ENCODE results near the gene CDK5. TPM values are rescaled to one million over a fixed set of nuclear protein-coding genes. Genes with fewer than 3 reads are reported as not detected.

Gene CDK5
- total and polyA plus RNA-seq, 2 of the 13 experiments (the other 11 are each of a cell fraction or from before 2014, with no cell fraction given) = 16.4 to 21.3 TPM

DNA sequence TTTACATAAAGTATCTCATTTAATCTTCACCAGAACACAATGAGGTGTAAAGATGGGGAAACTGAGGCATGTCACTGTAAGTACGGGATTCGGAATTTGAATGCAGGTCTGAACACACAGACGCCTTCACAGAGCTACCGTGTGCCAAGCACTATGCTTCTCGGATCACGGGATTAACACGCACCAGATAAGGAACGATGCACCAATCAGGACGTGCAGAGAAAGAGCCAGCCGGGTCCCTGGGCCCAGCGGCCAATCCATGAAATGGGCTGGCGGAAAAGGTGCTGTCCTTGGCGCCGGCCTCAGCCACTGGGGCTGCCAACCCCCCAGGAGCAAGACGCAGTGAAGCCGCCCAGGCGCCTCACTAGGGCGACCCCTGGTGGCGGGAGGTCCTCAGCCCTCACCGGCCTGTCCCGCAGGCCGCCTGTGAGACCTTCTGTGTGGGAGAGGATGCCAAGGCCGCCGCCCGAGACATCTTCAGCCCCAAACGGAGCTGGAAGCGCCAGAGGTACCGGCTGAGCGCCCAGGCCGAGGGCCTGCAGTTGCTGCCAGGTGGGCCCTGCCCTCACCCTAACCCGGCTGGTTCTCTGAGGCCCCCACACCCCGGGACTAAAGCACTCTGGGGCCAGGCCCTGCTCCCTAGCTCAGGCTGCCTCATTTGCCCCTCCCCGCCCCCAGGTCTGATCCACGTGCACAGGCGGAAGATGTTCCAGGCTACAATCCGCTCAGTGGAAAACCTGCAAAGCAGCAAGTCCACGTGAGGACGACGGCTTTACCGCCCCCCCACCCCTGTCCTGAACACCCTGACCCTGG, 49.0 kb downstream of the CDK5 start (continued):
- TF ChIP-seq, protein P1, sequence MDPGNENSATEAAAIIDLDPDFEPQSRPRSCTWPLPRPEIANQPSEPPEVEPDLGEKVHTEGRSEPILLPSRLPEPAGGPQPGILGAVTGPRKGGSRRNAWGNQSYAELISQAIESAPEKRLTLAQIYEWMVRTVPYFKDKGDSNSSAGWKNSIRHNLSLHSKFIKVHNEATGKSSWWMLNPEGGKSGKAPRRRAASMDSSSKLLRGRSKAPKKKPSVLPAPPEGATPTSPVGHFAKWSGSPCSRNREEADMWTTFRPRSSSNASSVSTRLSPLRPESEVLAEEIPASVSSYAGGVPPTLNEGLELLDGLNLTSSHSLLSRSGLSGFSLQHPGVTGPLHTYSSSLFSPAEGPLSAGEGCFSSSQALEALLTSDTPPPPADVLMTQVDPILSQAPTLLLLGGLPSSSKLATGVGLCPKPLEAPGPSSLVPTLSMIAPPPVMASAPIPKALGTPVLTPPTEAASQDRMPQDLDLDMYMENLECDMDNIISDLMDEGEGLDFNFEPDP (CRISPR knock-in tag; conservative IDR thresholded peaks at IDR 0.05) = no peak
- TF ChIP-seq RBM39 (IDR thresholded peaks at IDR 0.05; ENCODE audit: low read depth, low read length, poor library complexity, severe bottlenecking) (no peak), REST (IDR thresholded peaks at IDR 0.05; ENCODE audit: borderline replicate concordance in 1 of 2, low read depth in 1 of 2, low read length in 2 of 2) (no peak), GFI1 (CRISPR knock-in tag; IDR thresholded peaks at IDR 0.05; ENCODE audit: borderline replicate concordance) (peak; percentile 55; the same call in 1 of the 2 replicates), CSRNP2 (CRISPR knock-in tag; conservative IDR thresholded peaks at IDR 0.05; ENCODE audit: low read depth) (no peak), ZNF790 (CRISPR knock-in tag; IDR thresholded peaks at IDR 0.05; ENCODE audit: borderline replicate concordance) (no peak), PHF20 (CRISPR knock-in tag; IDR thresholded peaks at IDR 0.05) (peak; percentile 61; the same call in 1 of the 2 replicates), FOXO1 (CRISPR knock-in tag; IDR thresholded peaks at IDR 0.05) (peak; percentile 61), RCOR2 (CRISPR knock-in tag; IDR thresholded peaks at IDR 0.05) (peak; percentile 53; the same call in 1 of the 2 replicates), IKZF1 (IDR thresholded peaks at IDR 0.05) (no peak), SMAD1 (CRISPR knock-in tag; IDR thresholded peaks at IDR 0.05; ENCODE audit: borderline replicate concordance, low read depth) (no peak), REXO4 (CRISPR knock-in tag; IDR thresholded peaks at IDR 0.05; ENCODE audit: borderline replicate concordance) (no peak), TRIM24 (CRISPR knock-in tag; IDR thresholded peaks at IDR 0.05) (no peak), ZFP41 (CRISPR knock-in tag; IDR thresholded peaks at IDR 0.05; ENCODE audit: borderline replicate concordance) (no peak), ZFAT (CRISPR knock-in tag; conservative IDR thresholded peaks at IDR 0.05) (no peak), ZNF556 (CRISPR knock-in tag; IDR thresholded peaks at IDR 0.05; ENCODE audit: borderline replicate concordance) (0 out of 2 replicates have a peak, but pooled peaks have one; percentile 75)
- TF ChIP-seq, protein P2, sequence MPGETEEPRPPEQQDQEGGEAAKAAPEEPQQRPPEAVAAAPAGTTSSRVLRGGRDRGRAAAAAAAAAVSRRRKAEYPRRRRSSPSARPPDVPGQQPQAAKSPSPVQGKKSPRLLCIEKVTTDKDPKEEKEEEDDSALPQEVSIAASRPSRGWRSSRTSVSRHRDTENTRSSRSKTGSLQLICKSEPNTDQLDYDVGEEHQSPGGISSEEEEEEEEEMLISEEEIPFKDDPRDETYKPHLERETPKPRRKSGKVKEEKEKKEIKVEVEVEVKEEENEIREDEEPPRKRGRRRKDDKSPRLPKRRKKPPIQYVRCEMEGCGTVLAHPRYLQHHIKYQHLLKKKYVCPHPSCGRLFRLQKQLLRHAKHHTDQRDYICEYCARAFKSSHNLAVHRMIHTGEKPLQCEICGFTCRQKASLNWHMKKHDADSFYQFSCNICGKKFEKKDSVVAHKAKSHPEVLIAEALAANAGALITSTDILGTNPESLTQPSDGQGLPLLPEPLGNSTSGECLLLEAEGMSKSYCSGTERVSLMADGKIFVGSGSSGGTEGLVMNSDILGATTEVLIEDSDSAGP (CRISPR knock-in tag; IDR thresholded peaks at IDR 0.05; ENCODE audit: borderline replicate concordance) = peak; percentile 80; the same call in 1 of the 2 replicates
- TF ChIP-seq, protein P3, sequence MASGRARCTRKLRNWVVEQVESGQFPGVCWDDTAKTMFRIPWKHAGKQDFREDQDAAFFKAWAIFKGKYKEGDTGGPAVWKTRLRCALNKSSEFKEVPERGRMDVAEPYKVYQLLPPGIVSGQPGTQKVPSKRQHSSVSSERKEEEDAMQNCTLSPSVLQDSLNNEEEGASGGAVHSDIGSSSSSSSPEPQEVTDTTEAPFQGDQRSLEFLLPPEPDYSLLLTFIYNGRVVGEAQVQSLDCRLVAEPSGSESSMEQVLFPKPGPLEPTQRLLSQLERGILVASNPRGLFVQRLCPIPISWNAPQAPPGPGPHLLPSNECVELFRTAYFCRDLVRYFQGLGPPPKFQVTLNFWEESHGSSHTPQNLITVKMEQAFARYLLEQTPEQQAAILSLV (CRISPR knock-in tag; IDR thresholded peaks at IDR 0.05; ENCODE audit: borderline replicate concordance) = no peak

All from HepG2 (cell line).